Smooth muscle cell (in vitro differentiated cells): ENCODE data around the gene NEGR1. TPM values are rescaled to one million over a fixed set of nuclear protein-coding genes. Genes with fewer than 3 reads are reported as not detected.

Source experiments
- DNase-seq: peaks from one replicate; lab custom pipeline; 2025; ENCODE audit not compliant: unreplicated experiment; lab: John Stamatoyannopoulos, UW
- H2AFZ ChIP-seq: fragments of 200-600 bp; sonication (generic); 2 replicates; pipeline ENCODE4 v1.6.0; 2016; ENCODE audit warnings: antibody characterized with exemption, low read depth, mild to moderate bottlenecking
- H3F3A ChIP-seq: fragments of 200-600 bp; sonication (generic); 2 replicates; pipeline ENCODE4 v1.6.0; 2017; ENCODE audit warnings: antibody characterized with exemption, low read depth
- H3K27ac ChIP-seq: fragments of 200-600 bp; sonication (generic); 2 replicates; pipeline ENCODE4 v1.5.1; 2016; ENCODE audit warnings: low read depth, mild to moderate bottlenecking
- H3K27me3 ChIP-seq: fragments of 200-600 bp; sonication (generic); 2 replicates; pipeline ENCODE4 v1.6.1; 2016; ENCODE audit warnings: low read depth, mild to moderate bottlenecking
- H3K36me3 ChIP-seq: fragments of 200-600 bp; sonication (generic); 2 replicates; pipeline ENCODE4 v1.5.1; 2016; ENCODE audit warnings: low read depth
- H3K4me1 ChIP-seq: fragments of 200-600 bp; sonication (generic); 2 replicates; pipeline ENCODE4 v1.5.1; 2016; ENCODE audit warnings: low read depth
- H3K4me2 ChIP-seq: fragments of 200-600 bp; sonication (generic); 2 replicates; pipeline ENCODE4 v1.6.0; 2016; ENCODE audit warnings: mild to moderate bottlenecking
- H3K4me3 ChIP-seq: fragments of 200-600 bp; sonication (generic); 2 replicates; pipeline ENCODE4 v1.5.1; 2016; ENCODE audit warnings: mild to moderate bottlenecking
- H3K79me2 ChIP-seq: fragments of 200-600 bp; sonication (generic); 2 replicates; pipeline ENCODE4 v1.6.0; 2016; ENCODE audit warnings: low read depth, mild to moderate bottlenecking
- H3K9ac ChIP-seq: fragments of 200-600 bp; sonication (generic); 2 replicates; pipeline ENCODE4 v1.6.0; 2016; ENCODE audit warnings: low read depth
- H3K9me3 ChIP-seq: fragments of 200-600 bp; sonication (generic); replicated peaks from 2 replicates; pipeline ENCODE4 v1.5.1; 2016; ENCODE audit warnings: low read depth
- H4K20me1 ChIP-seq: fragments of 200-600 bp; sonication (generic); 2 replicates; pipeline ENCODE4 v1.6.0; 2016; ENCODE audit warnings: low read depth
- WGBS: methylation state at CpG from one replicate; pipeline ENCODE4 v1.1.7; 2016; ENCODE audit warnings: low lambda C conversion rate; 5-methylcytosine and 5-hydroxymethylcytosine counted together
- polyA plus RNA-seq: library from polyadenylated mRNA; unstranded; fragments of >200 nt; fragmentation: Nextera tagmentation; extraction: Ambion mirVana; gene quantifications from 2 replicates; pipeline ENCODE4 v1.2.1, GENCODE V29; 2016
- total RNA-seq: library from RNA; depleted of rRNA; stranded (reverse); fragments of >200 nt; gene quantifications from 2 replicates; pipeline ENCODE4 v1.2.3, GENCODE V29; 2014
- TF ChIP-seq, protein P1 (sequence below): fragments of 200-600 bp; sonication (generic); IDR thresholded peaks from 2 replicates; pipeline ENCODE4 v1.5.1; 2017; ENCODE audit warnings: borderline replicate concordance, mild to moderate bottlenecking, antibody characterized with exemption; ENCODE audit not compliant: insufficient read depth, poor library complexity, severe bottlenecking

Gene NEGR1
- total and polyA plus RNA-seq, 2 experiments from 2014 or later: 0.02 to 0.09 TPM

DNA sequence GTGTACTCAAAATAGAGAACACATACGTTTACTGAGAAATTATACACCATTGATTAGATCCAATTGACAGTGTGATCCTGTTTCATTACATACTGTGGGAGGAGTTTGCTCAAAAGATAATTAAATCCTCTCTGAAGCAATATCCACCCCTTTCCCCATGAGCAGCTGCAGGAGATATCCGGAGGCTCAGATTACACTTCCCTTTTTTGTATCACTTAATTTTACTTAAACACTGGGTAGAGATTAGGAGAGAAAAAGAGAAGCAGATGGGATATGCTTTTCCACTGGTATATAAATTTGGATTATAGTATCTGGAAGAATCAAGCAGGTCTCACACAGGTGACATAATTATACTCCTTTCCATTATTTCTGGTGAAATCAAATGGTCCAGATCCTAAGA is 868.2 kb downstream of the NEGR1 start:
- WGBS: 79% methylated on average over 2 of the region's 2 CpGs
- no peaks in the 10 kb centered on the region for H3K9me3 ChIP-seq
- H4K20me1 ChIP-seq: no peaks in the 10 kb centered on the region
- H3K36me3 ChIP-seq: no peaks in the 10 kb centered on the region
- H3K4me2 ChIP-seq: no peak overlapping the region
- H3K27ac ChIP-seq: no peak overlapping the region
- H3K27me3 ChIP-seq: no peaks in the 10 kb centered on the region
- no peak overlapping the region for H2AFZ ChIP-seq
- no peak for DNase-seq
- no peak overlapping the region for H3K9ac ChIP-seq
- H3K79me2 ChIP-seq: no peaks in the 10 kb centered on the region
- TF ChIP-seq, protein P1, sequence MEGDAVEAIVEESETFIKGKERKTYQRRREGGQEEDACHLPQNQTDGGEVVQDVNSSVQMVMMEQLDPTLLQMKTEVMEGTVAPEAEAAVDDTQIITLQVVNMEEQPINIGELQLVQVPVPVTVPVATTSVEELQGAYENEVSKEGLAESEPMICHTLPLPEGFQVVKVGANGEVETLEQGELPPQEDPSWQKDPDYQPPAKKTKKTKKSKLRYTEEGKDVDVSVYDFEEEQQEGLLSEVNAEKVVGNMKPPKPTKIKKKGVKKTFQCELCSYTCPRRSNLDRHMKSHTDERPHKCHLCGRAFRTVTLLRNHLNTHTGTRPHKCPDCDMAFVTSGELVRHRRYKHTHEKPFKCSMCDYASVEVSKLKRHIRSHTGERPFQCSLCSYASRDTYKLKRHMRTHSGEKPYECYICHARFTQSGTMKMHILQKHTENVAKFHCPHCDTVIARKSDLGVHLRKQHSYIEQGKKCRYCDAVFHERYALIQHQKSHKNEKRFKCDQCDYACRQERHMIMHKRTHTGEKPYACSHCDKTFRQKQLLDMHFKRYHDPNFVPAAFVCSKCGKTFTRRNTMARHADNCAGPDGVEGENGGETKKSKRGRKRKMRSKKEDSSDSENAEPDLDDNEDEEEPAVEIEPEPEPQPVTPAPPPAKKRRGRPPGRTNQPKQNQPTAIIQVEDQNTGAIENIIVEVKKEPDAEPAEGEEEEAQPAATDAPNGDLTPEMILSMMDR: no peak
- no peaks in the 10 kb centered on the region for H3F3A ChIP-seq
- H3K4me3 ChIP-seq: no peak overlapping the region
- H3K4me1 ChIP-seq: no peaks in the 10 kb centered on the region

DNA sequence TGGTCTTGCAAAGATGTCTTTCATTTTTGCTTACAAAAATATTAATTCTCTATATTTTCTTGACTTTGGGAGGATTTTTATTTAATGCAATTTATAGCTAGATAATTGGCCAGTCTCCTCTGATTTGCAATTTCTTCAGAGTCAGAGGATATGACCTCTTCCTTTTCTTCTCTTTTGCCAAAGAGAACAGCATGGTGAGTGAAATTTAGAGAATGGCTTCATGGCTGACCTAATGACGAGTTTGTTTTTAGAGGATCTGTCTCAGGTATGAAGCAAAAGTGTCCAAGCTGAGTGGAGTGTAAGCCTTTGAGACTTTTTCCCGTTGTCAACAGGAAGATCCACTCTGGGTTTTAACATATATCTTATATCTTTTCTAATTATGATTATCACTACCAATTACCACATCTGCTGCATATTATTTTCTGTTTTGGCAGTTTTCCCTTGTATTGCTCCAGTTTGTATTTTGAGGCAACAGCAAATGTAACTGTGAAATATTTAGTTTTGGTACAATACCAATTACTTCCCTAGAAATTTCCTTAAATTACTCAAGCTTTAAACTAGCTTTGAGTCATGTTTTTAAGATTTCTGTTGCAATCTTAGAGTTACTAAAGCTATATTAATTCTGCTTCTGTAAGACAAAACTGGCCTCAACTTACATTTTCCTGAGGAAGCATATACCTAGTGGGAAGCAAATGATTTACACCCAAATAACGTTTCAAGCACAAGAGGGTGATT is 868.7 kb downstream of the NEGR1 start:
- WGBS: 84% methylated on average over 3 of the region's 3 CpGs
- DNase-seq: no peak
- H3K27ac ChIP-seq: no peak overlapping the region
- H3K4me3 ChIP-seq: no peak overlapping the region
- no peak overlapping the region for H2AFZ ChIP-seq
- TF ChIP-seq, protein P1: no peak
- no peaks in the 10 kb centered on the region for H4K20me1 ChIP-seq
- no peaks in the 10 kb centered on the region for H3K9me3 ChIP-seq
- no peaks in the 10 kb centered on the region for H3K36me3 ChIP-seq
- no peak overlapping the region for H3K4me2 ChIP-seq
- H3F3A ChIP-seq: no peaks in the 10 kb centered on the region
- no peaks in the 10 kb centered on the region for H3K27me3 ChIP-seq
- H3K79me2 ChIP-seq: no peaks in the 10 kb centered on the region
- H3K9ac ChIP-seq: no peak overlapping the region
- H3K4me1 ChIP-seq: no peaks in the 10 kb centered on the region

DNA sequence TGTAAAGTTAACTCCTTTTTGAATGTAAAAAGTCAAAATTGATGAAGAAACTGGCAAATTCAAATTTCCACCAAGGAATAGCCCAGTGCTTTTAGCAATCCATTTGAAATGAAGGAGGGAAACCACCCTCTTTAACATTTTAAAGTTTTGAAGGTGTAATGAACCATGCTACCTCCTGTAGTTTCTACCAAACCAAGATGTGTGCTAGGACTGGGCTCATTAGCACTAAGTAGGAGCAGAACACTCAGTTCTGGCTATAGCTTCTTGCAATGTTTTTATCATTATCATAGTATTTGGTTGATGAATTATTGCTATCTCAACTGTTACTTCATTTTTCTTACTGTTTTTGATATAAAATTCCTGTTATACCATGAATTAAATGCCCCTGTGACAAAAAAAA is 882.3 kb downstream of the NEGR1 start:
- no peak overlapping the region for H3K4me2 ChIP-seq
- no peak overlapping the region for H2AFZ ChIP-seq
- H3K9ac ChIP-seq: no peak overlapping the region
- no peak overlapping the region for H3K4me3 ChIP-seq
- H3K27me3 ChIP-seq: no peaks in the 10 kb centered on the region
- H3K4me1 ChIP-seq: no peaks in the 10 kb centered on the region
- DNase-seq: no peak
- H3K79me2 ChIP-seq: no peaks in the 10 kb centered on the region
- no peaks in the 10 kb centered on the region for H3K36me3 ChIP-seq
- no peaks in the 10 kb centered on the region for H4K20me1 ChIP-seq
- H3K9me3 ChIP-seq: no peaks in the 10 kb centered on the region
- TF ChIP-seq, protein P1: no peak
- no peak overlapping the region for H3K27ac ChIP-seq
- H3F3A ChIP-seq: no peaks in the 10 kb centered on the region

DNA sequence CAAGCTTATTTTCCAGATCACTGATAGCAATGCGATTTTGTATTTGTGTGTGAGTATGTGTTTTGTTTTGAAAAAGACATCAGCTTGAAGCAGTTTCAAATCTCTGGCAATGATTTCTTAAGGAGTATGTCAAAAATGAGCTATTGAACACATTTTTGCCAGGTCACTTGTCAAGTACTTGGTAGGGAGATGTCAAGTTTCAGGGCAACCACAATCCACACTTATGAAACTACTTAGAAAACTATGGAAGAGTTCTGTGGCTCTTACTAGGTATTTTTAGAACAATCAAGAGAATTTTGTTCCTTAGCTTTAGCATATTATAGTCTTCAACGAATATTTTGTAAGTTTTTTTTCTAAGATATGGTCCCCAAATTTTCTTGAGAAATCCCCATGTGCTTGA is 882.7 kb downstream of the NEGR1 start:
- Histone ChIP-seq H3K27ac (no peak overlapping the region), H3K9ac (no peak overlapping the region), H3K4me1 (no peaks in the 10 kb centered on the region), H2AFZ (no peak overlapping the region), H3F3A (no peaks in the 10 kb centered on the region), H3K9me3 (no peaks in the 10 kb centered on the region), H3K36me3 (no peaks in the 10 kb centered on the region), H3K79me2 (no peaks in the 10 kb centered on the region), H3K27me3 (no peaks in the 10 kb centered on the region), H4K20me1 (no peaks in the 10 kb centered on the region), H3K4me2 (no peak overlapping the region), H3K4me3 (no peak overlapping the region)
- DNase-seq: no peak
- TF ChIP-seq, protein P1: no peak
- WGBS: 73% methylated on average over 2 of the region's 2 CpGs
